ENCODE measurements around the gene SUCLG2. TPM values are rescaled to one million over a fixed set of nuclear protein-coding genes. Genes with fewer than 3 reads are reported as not detected.

Gene SUCLG2
- total RNA-seq, 5 donors from 2014 or later (not counting 1 experiment from before 2014, with no cell fraction given) = 45.6 to 65.9 (median 49.5) TPM

GRCh38 chr3:67521053-67521646 is 133.3 kb downstream of the SUCLG2 start:
- no peak overlapping the region for H3K27ac Mint-ChIP-seq
- WGBS (ENCODE audit: insufficient coverage) = 100% methylated on average over 1 of the region's 5 CpGs

GRCh38 chr3:67518236-67518635 is 136.2 kb downstream of the SUCLG2 start:
- DNase-seq = no peak
- no peak overlapping the region for H3K27ac Mint-ChIP-seq
- H3K4me1 Mint-ChIP-seq = no peaks in the 10 kb centered on the region
- H3K4me1 ChIP-seq (ENCODE audit: control insufficient read depth in 1 of 2, extremely low read depth in 1 of 2, insufficient read depth in 2 of 2, low read length in 2 of 2) = no peaks in the 10 kb centered on the region
- H3K27me3 ChIP-seq (replicated peaks in 1 of 2; ENCODE audit: control insufficient read depth in 2 of 2, extremely low read depth in 1 of 2, insufficient read depth in 2 of 2, low read length in 1 of 2) = no peaks in the 10 kb centered on the region
- H3K27ac ChIP-seq (ENCODE audit: low read length) = no peak overlapping the region
- CTCF ChIA-PET = no interaction called here
- ATAC-seq (replicated peaks in 1 of 4) = no peak
- H3K36me3 Mint-ChIP-seq = peaks cover 62% of the 10 kb centered on the region
- POLR2A ChIA-PET = interaction anchor here in 1 of 2 donors (0.6 kb wide), 1 partner anchor 14 kb away, joined by 3 read pairs; no protein-coding TSS in a partner anchor
- 100% methylated on average over 3 of the region's 4 CpGs for WGBS (ENCODE audit: insufficient coverage)
- H3K9me3 Mint-ChIP-seq = no peaks in the 10 kb centered on the region
- H3K27me3 Mint-ChIP-seq = no peaks in the 10 kb centered on the region
- H3K9me3 ChIP-seq = no peaks in the 10 kb centered on the region
- no peak overlapping the region for H3K4me3 ChIP-seq (ENCODE audit: control insufficient read depth in 1 of 2, extremely low read depth in 1 of 2, low read length in 1 of 2)
- H3K4me3 Mint-ChIP-seq = no peak overlapping the region
- H3K36me3 ChIP-seq (ENCODE audit: control insufficient read depth in 2 of 2, extremely low read depth in 1 of 2, insufficient read depth in 1 of 2, low read length in 1 of 2) = peaks cover 0 to 48% of the 10 kb centered on the region in 2 donors

More at GRCh38 chr3:67521053-67521646, 133.3 kb downstream of the SUCLG2 start:
- Histone ChIP-seq H3K27me3 (replicated peaks in 1 of 2; ENCODE audit: control insufficient read depth in 2 of 2, extremely low read depth in 1 of 2, insufficient read depth in 2 of 2, low read length in 1 of 2) (no peaks in the 10 kb centered on the region), H3K9me3 (no peaks in the 10 kb centered on the region), H3K4me1 (ENCODE audit: control insufficient read depth in 1 of 2, extremely low read depth in 1 of 2, insufficient read depth in 2 of 2, low read length in 2 of 2) (no peaks in the 10 kb centered on the region), H3K36me3 (ENCODE audit: control insufficient read depth in 2 of 2, extremely low read depth in 1 of 2, insufficient read depth in 1 of 2, low read length in 1 of 2) (peaks cover 3 to 42% of the 10 kb centered on the region in 2 donors), H3K27ac (ENCODE audit: low read length) (no peak overlapping the region), H3K4me3 (ENCODE audit: control insufficient read depth in 1 of 2, extremely low read depth in 1 of 2, low read length in 1 of 2) (no peak overlapping the region)
- peaks cover 57% of the 10 kb centered on the region for H3K36me3 Mint-ChIP-seq
- no peaks in the 10 kb centered on the region for H3K4me1 Mint-ChIP-seq
- CTCF ChIA-PET = no interaction called here
- H3K9me3 Mint-ChIP-seq = no peaks in the 10 kb centered on the region
- POLR2A ChIA-PET = no interaction called here
- ATAC-seq (replicated peaks in 1 of 4) (no peak), DNase-seq (no peak)
- no peak overlapping the region for H3K4me3 Mint-ChIP-seq
- H3K27me3 Mint-ChIP-seq = no peaks in the 10 kb centered on the region

- Mint-ChIP-seq H3K9me3 (no peaks in the 10 kb centered on the region), H3K36me3 (peaks cover 65% of the 10 kb centered on the region)
- CTCF ChIA-PET = no interaction called here
These were observed 136.6 kb downstream of the SUCLG2 start for GRCh38 chr3:67517781-67518180.

GRCh38 chr3:67516496-67516895 is 137.9 kb downstream of the SUCLG2 start:
- Histone ChIP-seq H3K36me3 (ENCODE audit: control insufficient read depth in 2 of 2, extremely low read depth in 1 of 2, insufficient read depth in 1 of 2, low read length in 1 of 2) (peaks cover 0 to 48% of the 10 kb centered on the region in 2 donors), H3K27ac (ENCODE audit: low read length) (no peak overlapping the region), H3K4me3 (ENCODE audit: control insufficient read depth in 1 of 2, extremely low read depth in 1 of 2, low read length in 1 of 2) (no peak overlapping the region), H3K4me1 (ENCODE audit: control insufficient read depth in 1 of 2, extremely low read depth in 1 of 2, insufficient read depth in 2 of 2, low read length in 2 of 2) (no peaks in the 10 kb centered on the region), H3K27me3 (replicated peaks in 1 of 2; ENCODE audit: control insufficient read depth in 2 of 2, extremely low read depth in 1 of 2, insufficient read depth in 2 of 2, low read length in 1 of 2) (no peaks in the 10 kb centered on the region), H3K9me3 (no peaks in the 10 kb centered on the region)
- no peak for DNase-seq
- 90% methylated on average over 1 of the region's 2 CpGs for WGBS (ENCODE audit: insufficient coverage)
- Mint-ChIP-seq H3K27ac (no peak overlapping the region), H3K9me3 (no peaks in the 10 kb centered on the region), H3K36me3 (peaks cover 67% of the 10 kb centered on the region), H3K27me3 (no peaks in the 10 kb centered on the region), H3K4me1 (no peaks in the 10 kb centered on the region), H3K4me3 (no peak overlapping the region)
- ATAC-seq (replicated peaks in 1 of 4) = no peak
- POLR2A ChIA-PET = no interaction called here
- CTCF ChIA-PET = no interaction called here

More at GRCh38 chr3:67517781-67518180, 136.6 kb downstream of the SUCLG2 start:
- POLR2A ChIA-PET = no interaction called here
- no peaks in the 10 kb centered on the region for H3K27me3 ChIP-seq (replicated peaks in 1 of 2; ENCODE audit: control insufficient read depth in 2 of 2, extremely low read depth in 1 of 2, insufficient read depth in 2 of 2, low read length in 1 of 2)
- H3K36me3 ChIP-seq (ENCODE audit: control insufficient read depth in 2 of 2, extremely low read depth in 1 of 2, insufficient read depth in 1 of 2, low read length in 1 of 2) = peaks cover 0 to 48% of the 10 kb centered on the region in 2 donors
- no peak overlapping the region for H3K27ac ChIP-seq (ENCODE audit: low read length)
- Mint-ChIP-seq H3K27me3 (no peaks in the 10 kb centered on the region), H3K4me3 (no peak overlapping the region), H3K4me1 (no peaks in the 10 kb centered on the region), H3K27ac (no peak overlapping the region)
- no peaks in the 10 kb centered on the region for H3K9me3 ChIP-seq
- H3K4me3 ChIP-seq (ENCODE audit: control insufficient read depth in 1 of 2, extremely low read depth in 1 of 2, low read length in 1 of 2) = no peak overlapping the region
- ATAC-seq (replicated peaks in 1 of 4) (no peak), DNase-seq (no peak)
- H3K4me1 ChIP-seq (ENCODE audit: control insufficient read depth in 1 of 2, extremely low read depth in 1 of 2, insufficient read depth in 2 of 2, low read length in 2 of 2) = no peaks in the 10 kb centered on the region
- 83% methylated on average over 1 of the region's 2 CpGs for WGBS (ENCODE audit: insufficient coverage)

- no peaks in the 10 kb centered on the region for H3K27me3 ChIP-seq (replicated peaks in 1 of 2; ENCODE audit: control insufficient read depth in 2 of 2, extremely low read depth in 1 of 2, insufficient read depth in 2 of 2, low read length in 1 of 2)
- H3K36me3 ChIP-seq (ENCODE audit: control insufficient read depth in 2 of 2, extremely low read depth in 1 of 2, insufficient read depth in 1 of 2, low read length in 1 of 2) = peaks cover 0 to 48% of the 10 kb centered on the region in 2 donors
- H3K36me3 Mint-ChIP-seq = peaks cover 70% of the 10 kb centered on the region
- H3K27ac Mint-ChIP-seq = no peak overlapping the region
- no peaks in the 10 kb centered on the region for H3K27me3 Mint-ChIP-seq
- H3K4me1 ChIP-seq (ENCODE audit: control insufficient read depth in 1 of 2, extremely low read depth in 1 of 2, insufficient read depth in 2 of 2, low read length in 2 of 2) = no peaks in the 10 kb centered on the region
- ATAC-seq (replicated peaks in 1 of 4) (no peak), DNase-seq (no peak)
- H3K9me3 Mint-ChIP-seq = no peaks in the 10 kb centered on the region
- H3K9me3 ChIP-seq = no peaks in the 10 kb centered on the region
- WGBS (ENCODE audit: insufficient coverage) = 100% methylated on average over 1 of the region's 3 CpGs
- no peak overlapping the region for H3K4me3 ChIP-seq (ENCODE audit: control insufficient read depth in 1 of 2, extremely low read depth in 1 of 2, low read length in 1 of 2)
- H3K27ac ChIP-seq (ENCODE audit: low read length) = no peak overlapping the region
- CTCF ChIA-PET = no interaction called here
- POLR2A ChIA-PET = no interaction called here
- H3K4me1 Mint-ChIP-seq = no peaks in the 10 kb centered on the region
- H3K4me3 Mint-ChIP-seq = no peak overlapping the region
These were observed 138.6 kb downstream of the SUCLG2 start for GRCh38 chr3:67515778-67516177.

GRCh38 chr3:67509471-67510075 is 144.8 kb downstream of the SUCLG2 start:
- Histone ChIP-seq H3K9me3 (no peaks in the 10 kb centered on the region), H3K4me1 (ENCODE audit: control insufficient read depth in 1 of 2, extremely low read depth in 1 of 2, insufficient read depth in 2 of 2, low read length in 2 of 2) (no peaks in the 10 kb centered on the region), H3K4me3 (ENCODE audit: control insufficient read depth in 1 of 2, extremely low read depth in 1 of 2, low read length in 1 of 2) (no peak overlapping the region), H3K36me3 (ENCODE audit: control insufficient read depth in 2 of 2, extremely low read depth in 1 of 2, insufficient read depth in 1 of 2, low read length in 1 of 2) (peaks cover 0 to 33% of the 10 kb centered on the region in 2 donors), H3K27me3 (replicated peaks in 1 of 2; ENCODE audit: control insufficient read depth in 2 of 2, extremely low read depth in 1 of 2, insufficient read depth in 2 of 2, low read length in 1 of 2) (no peaks in the 10 kb centered on the region), H3K27ac (ENCODE audit: low read length) (no peak overlapping the region)
- Mint-ChIP-seq H3K27ac (no peak overlapping the region), H3K4me1 (no peaks in the 10 kb centered on the region), H3K27me3 (no peaks in the 10 kb centered on the region), H3K36me3 (peaks cover 61% of the 10 kb centered on the region), H3K9me3 (no peaks in the 10 kb centered on the region), H3K4me3 (no peak overlapping the region)
- CTCF ChIA-PET = interaction anchor here in 1 of 2 donors (0.5 to 0.6 kb wide), 2 partner anchors 98 to 1491 kb away, joined by 3 to 5 read pairs; no protein-coding TSS in a partner anchor
- POLR2A ChIA-PET = no interaction called here
- ATAC-seq (replicated peaks in 1 of 4) (no peak), DNase-seq (no peak)
- no CpG with 5 or more reads among the region's 4 CpGs for WGBS (ENCODE audit: insufficient coverage)
